ENCODE measurements around the gene CNTN4.

- TF ChIP-seq CTCF (optimal IDR thresholded peaks at IDR 0.05 in 1 of 3, IDR thresholded peaks at IDR 0.05 in 1 of 3, conservative IDR thresholded peaks at IDR 0.05 in 1 of 3; ENCODE audit: extremely low read depth in 1 of 3, insufficient read depth in 2 of 3, low read length in 3 of 3) (no peak), EZH2 (IDR thresholded peaks at IDR 0.05; ENCODE audit: low read length) (no peak)
These were observed 100.2 kb downstream of the CNTN4 start for GRCh38 chr3:2198776-2199279.

All from keratinocyte (primary cell).